WTC11 (cell line): ENCODE measurements around the gene TFAP2B. TPM values are rescaled to one million over a fixed set of nuclear protein-coding genes. Genes with fewer than 3 reads are reported as not detected.

Experiments used
- ATAC-seq: fragments of 200-7000 bp; cut with Tn5 transposase; 2 replicates; pipeline ENCODE4 v1.10.0; 2021; ENCODE audit warnings: mild to moderate bottlenecking, moderate library complexity
- CTCF ChIA-PET: fragments of 300-600 bp; sonication (Branson Sonifier 250); formaldehyde crosslinking; loops from one replicate; lab custom pipeline; 2021; ENCODE audit warnings: antibody characterized with exemption; lab: Charles Lee
- POLR2A ChIA-PET: fragments of 350-600 bp; sonication (Branson Sonifier 250); formaldehyde crosslinking; loops from one replicate; lab custom pipeline; 2021; ENCODE audit warnings: antibody characterized with exemption; lab: Charles Lee
- DNase-seq: peaks from one replicate; pipeline ENCODE4 v3.0.0; 2021; ENCODE audit warnings: low spot score
- H3K27ac Mint-ChIP-seq: 2 replicates; pipeline ENCODE4 v1.8.0; 2021; ENCODE audit warnings: mixed read lengths
- H3K27me3 Mint-ChIP-seq: 2 replicates; pipeline ENCODE4 v1.8.0; 2021; ENCODE audit warnings: low read depth, mild to moderate bottlenecking, moderate library complexity, mixed read lengths
- H3K36me3 Mint-ChIP-seq: 2 replicates; pipeline ENCODE4 v1.8.0; 2021; ENCODE audit warnings: mixed read lengths
- H3K4me1 Mint-ChIP-seq: 2 replicates; pipeline ENCODE4 v1.8.0; 2022; ENCODE audit warnings: mixed read lengths
- H3K4me3 Mint-ChIP-seq: 2 replicates; pipeline ENCODE4 v1.8.0; 2021; ENCODE audit warnings: mild to moderate bottlenecking, moderate library complexity, mixed read lengths
- H3K9me3 Mint-ChIP-seq: 2 replicates; pipeline ENCODE4 v1.8.0; 2021; ENCODE audit warnings: mixed read lengths
- AFF4 ChIP-seq: sonication (generic); formaldehyde crosslinking; IDR thresholded peaks from 2 replicates; pipeline ENCODE4 v1.8.1; 2023; ENCODE audit warnings: mild to moderate bottlenecking, missing genetic modification reagents, borderline replicate concordance
- ELF4 ChIP-seq: sonication (generic); formaldehyde crosslinking; IDR thresholded peaks from 2 replicates; pipeline ENCODE4 v1.8.1; 2022; ENCODE audit warnings: low read depth, mild to moderate bottlenecking, moderate library complexity, missing genetic modification reagents
- ETV6 ChIP-seq: sonication (generic); formaldehyde crosslinking; IDR thresholded peaks from 2 replicates; pipeline ENCODE4 v1.8.1; 2022; ENCODE audit warnings: mild to moderate bottlenecking, missing genetic modification reagents
- FOXP1 ChIP-seq: sonication (generic); formaldehyde crosslinking; IDR thresholded peaks from 2 replicates; pipeline ENCODE4 v1.8.0; 2022; ENCODE audit warnings: missing genetic modification reagents, mild to moderate bottlenecking, moderate library complexity, borderline replicate concordance
- GRHL2 ChIP-seq: fragments of 250-450 bp; sonication (Bioruptor Pico); IDR thresholded peaks from 2 replicates; pipeline ENCODE4 v1.8.0; 2022; ENCODE audit warnings: mild to moderate bottlenecking, moderate library complexity; ENCODE audit not compliant: insufficient replicate concordance, severe bottlenecking
- NFATC4 ChIP-seq: fragments of 250-450 bp; sonication (Bioruptor Pico); IDR thresholded peaks from 2 replicates; pipeline ENCODE4 v1.9.0; 2021; ENCODE audit warnings: mild to moderate bottlenecking
- NR3C1 ChIP-seq: sonication (generic); formaldehyde crosslinking; conservative IDR thresholded peaks from 2 replicates; pipeline ENCODE4 v1.8.1; 2023; ENCODE audit warnings: low read depth, mild to moderate bottlenecking, missing genetic modification reagents
- OVOL2 ChIP-seq: fragments of 250-450 bp; sonication (Bioruptor Pico); IDR thresholded peaks from 2 replicates; pipeline ENCODE4 v1.9.0; 2021; ENCODE audit warnings: mild to moderate bottlenecking, borderline replicate concordance
- SP1 ChIP-seq: sonication (generic); formaldehyde crosslinking; conservative IDR thresholded peaks from 2 replicates; pipeline ENCODE4 v1.8.1; 2022; ENCODE audit warnings: missing genetic modification reagents
- TEAD1 ChIP-seq: sonication (generic); formaldehyde crosslinking; IDR thresholded peaks from 2 replicates; pipeline ENCODE4 v1.8.0; 2022; ENCODE audit warnings: mild to moderate bottlenecking, missing genetic modification reagents
- ZNF263 ChIP-seq: sonication (generic); formaldehyde crosslinking; IDR thresholded peaks from 2 replicates; pipeline ENCODE4 v1.8.1; 2022; ENCODE audit warnings: low read depth, mild to moderate bottlenecking, moderate library complexity, missing genetic modification reagents
- ZNF317 ChIP-seq: sonication (generic); formaldehyde crosslinking; IDR thresholded peaks from 2 replicates; pipeline ENCODE4 v1.8.1; 2023; ENCODE audit warnings: low read depth, mild to moderate bottlenecking, moderate library complexity, missing genetic modification reagents, borderline replicate concordance
- ZNF512 ChIP-seq: sonication (generic); formaldehyde crosslinking; IDR thresholded peaks from 2 replicates; pipeline ENCODE4 v1.8.1; 2022; ENCODE audit warnings: missing genetic modification reagents, borderline replicate concordance
- total RNA-seq: library from RNA; stranded (reverse); gene quantifications from 3 replicates; pipeline ENCODE4 v1.2.3, GENCODE V29; 2021
- TF ChIP-seq, protein P1 (sequence below): sonication (generic); formaldehyde crosslinking; IDR thresholded peaks from 2 replicates; pipeline ENCODE4 v1.8.0; 2022; ENCODE audit warnings: mild to moderate bottlenecking, missing genetic modification reagents
- TF ChIP-seq, protein P2 (sequence below): fragments of 250-450 bp; sonication (Bioruptor Pico); IDR thresholded peaks from 2 replicates; pipeline ENCODE4 v1.9.0; 2021; ENCODE audit warnings: mild to moderate bottlenecking
- TF ChIP-seq, protein P3 (sequence below): sonication (generic); formaldehyde crosslinking; IDR thresholded peaks from 2 replicates; pipeline ENCODE4 v1.8.0; 2022; ENCODE audit warnings: mild to moderate bottlenecking, missing genetic modification reagents

TFAP2B gene
- total RNA-seq, 1 experiment from 2014 or later = not detected

- peaks cover 12% of the 10 kb centered on the region for H3K4me1 Mint-ChIP-seq
- DNase-seq = no peak
- CTCF ChIA-PET = no interaction called here
- POLR2A ChIA-PET = no interaction called here
- ATAC-seq = no peak
- H3K27me3 Mint-ChIP-seq = no peaks in the 10 kb centered on the region
- H3K4me3 Mint-ChIP-seq = no peak overlapping the region
- H3K9me3 Mint-ChIP-seq = no peaks in the 10 kb centered on the region
- H3K36me3 Mint-ChIP-seq = no peaks in the 10 kb centered on the region
- no peak for TF ChIP-seq NR3C1 (CRISPR knock-in tag)
- TF ChIP-seq, all 79 proteins: peak for 0
- no peak overlapping the region for H3K27ac Mint-ChIP-seq
These were observed 54.5 kb downstream of the TFAP2B start for GRCh38 chr6:50873167-50873566.

GRCh38 chr6:50884364-50884763, 65.7 kb downstream of the TFAP2B start:
- TF ChIP-seq TEAD1 (CRISPR knock-in tag) (no peak), FOXP1 (CRISPR knock-in tag) (no peak), OVOL2 (CRISPR knock-in tag) (no peak), NFATC4 (CRISPR knock-in tag) (no peak)
- TF ChIP-seq, all 79 proteins: peak for 0
- Mint-ChIP-seq H3K9me3 (no peaks in the 10 kb centered on the region), H3K27ac (no peak overlapping the region), H3K36me3 (no peaks in the 10 kb centered on the region), H3K4me1 (peaks cover 7% of the 10 kb centered on the region), H3K4me3 (no peak overlapping the region), H3K27me3 (no peaks in the 10 kb centered on the region)
- CTCF ChIA-PET = no interaction called here
- POLR2A ChIA-PET = no interaction called here
- ATAC-seq (no peak), DNase-seq (no peak)

DNA sequence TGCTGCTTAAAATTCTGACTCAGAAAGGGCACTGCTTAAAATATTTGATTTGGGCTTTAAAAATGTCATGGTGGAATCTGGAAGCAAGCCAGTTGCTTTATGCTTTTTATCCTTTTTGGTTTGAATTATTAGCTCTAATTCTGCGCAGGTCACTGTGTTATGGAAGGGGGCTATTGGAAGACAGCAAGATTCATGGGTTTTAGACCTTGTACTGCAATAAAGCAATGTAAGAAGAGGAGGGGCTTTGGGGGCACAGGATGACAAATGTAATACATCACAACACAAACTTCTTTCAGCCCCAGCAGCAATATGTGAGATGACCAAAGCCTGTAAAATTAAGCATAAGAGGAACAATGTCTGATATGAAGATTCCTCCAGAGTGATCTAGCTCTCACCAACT, 68.4 kb downstream of the TFAP2B start:
- no peak overlapping the region for H3K27ac Mint-ChIP-seq
- H3K27me3 Mint-ChIP-seq = no peaks in the 10 kb centered on the region
- ChIA-PET POLR2A (interaction anchor here (0.5 kb wide), 1 partner anchor 265 kb away, joined by 4 read pairs; no protein-coding TSS in a partner anchor), CTCF (no interaction called here)
- H3K4me1 Mint-ChIP-seq = peaks cover 22% of the 10 kb centered on the region
- H3K9me3 Mint-ChIP-seq = no peaks in the 10 kb centered on the region
- DNase-seq (no peak), ATAC-seq (no peak)
- H3K36me3 Mint-ChIP-seq = no peaks in the 10 kb centered on the region
- no peak overlapping the region for H3K4me3 Mint-ChIP-seq
- TF ChIP-seq ZNF512 = no peak
- TF ChIP-seq, protein P1, sequence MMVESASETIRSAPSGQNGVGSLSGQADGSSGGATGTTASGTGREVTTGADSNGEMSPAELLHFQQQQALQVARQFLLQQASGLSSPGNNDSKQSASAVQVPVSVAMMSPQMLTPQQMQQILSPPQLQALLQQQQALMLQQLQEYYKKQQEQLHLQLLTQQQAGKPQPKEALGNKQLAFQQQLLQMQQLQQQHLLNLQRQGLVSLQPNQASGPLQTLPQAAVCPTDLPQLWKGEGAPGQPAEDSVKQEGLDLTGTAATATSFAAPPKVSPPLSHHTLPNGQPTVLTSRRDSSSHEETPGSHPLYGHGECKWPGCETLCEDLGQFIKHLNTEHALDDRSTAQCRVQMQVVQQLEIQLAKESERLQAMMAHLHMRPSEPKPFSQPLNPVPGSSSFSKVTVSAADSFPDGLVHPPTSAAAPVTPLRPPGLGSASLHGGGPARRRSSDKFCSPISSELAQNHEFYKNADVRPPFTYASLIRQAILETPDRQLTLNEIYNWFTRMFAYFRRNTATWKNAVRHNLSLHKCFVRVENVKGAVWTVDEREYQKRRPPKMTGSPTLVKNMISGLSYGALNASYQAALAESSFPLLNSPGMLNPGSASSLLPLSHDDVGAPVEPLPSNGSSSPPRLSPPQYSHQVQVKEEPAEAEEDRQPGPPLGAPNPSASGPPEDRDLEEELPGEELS = no peak
- TF ChIP-seq ETV6 = no peak
- TF ChIP-seq ELF4 (CRISPR knock-in tag) = no peak
- no peak for TF ChIP-seq AFF4 (CRISPR knock-in tag)

- Mint-ChIP-seq H3K27ac (no peak overlapping the region), H3K9me3 (no peaks in the 10 kb centered on the region), H3K4me1 (peaks cover 22% of the 10 kb centered on the region), H3K36me3 (no peaks in the 10 kb centered on the region), H3K4me3 (no peak overlapping the region), H3K27me3 (no peaks in the 10 kb centered on the region)
- ChIA-PET CTCF (no interaction called here), POLR2A (no interaction called here)
- ATAC-seq (no peak), DNase-seq (no peak)
- TF ChIP-seq GRHL2 (CRISPR knock-in tag) = no peak
- TF ChIP-seq, protein P2, sequence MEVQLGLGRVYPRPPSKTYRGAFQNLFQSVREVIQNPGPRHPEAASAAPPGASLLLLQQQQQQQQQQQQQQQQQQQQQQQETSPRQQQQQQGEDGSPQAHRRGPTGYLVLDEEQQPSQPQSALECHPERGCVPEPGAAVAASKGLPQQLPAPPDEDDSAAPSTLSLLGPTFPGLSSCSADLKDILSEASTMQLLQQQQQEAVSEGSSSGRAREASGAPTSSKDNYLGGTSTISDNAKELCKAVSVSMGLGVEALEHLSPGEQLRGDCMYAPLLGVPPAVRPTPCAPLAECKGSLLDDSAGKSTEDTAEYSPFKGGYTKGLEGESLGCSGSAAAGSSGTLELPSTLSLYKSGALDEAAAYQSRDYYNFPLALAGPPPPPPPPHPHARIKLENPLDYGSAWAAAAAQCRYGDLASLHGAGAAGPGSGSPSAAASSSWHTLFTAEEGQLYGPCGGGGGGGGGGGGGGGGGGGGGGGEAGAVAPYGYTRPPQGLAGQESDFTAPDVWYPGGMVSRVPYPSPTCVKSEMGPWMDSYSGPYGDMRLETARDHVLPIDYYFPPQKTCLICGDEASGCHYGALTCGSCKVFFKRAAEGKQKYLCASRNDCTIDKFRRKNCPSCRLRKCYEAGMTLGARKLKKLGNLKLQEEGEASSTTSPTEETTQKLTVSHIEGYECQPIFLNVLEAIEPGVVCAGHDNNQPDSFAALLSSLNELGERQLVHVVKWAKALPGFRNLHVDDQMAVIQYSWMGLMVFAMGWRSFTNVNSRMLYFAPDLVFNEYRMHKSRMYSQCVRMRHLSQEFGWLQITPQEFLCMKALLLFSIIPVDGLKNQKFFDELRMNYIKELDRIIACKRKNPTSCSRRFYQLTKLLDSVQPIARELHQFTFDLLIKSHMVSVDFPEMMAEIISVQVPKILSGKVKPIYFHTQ (CRISPR knock-in tag) = no peak
- TF ChIP-seq SP1 (CRISPR knock-in tag) = no peak
- TF ChIP-seq, protein P3, sequence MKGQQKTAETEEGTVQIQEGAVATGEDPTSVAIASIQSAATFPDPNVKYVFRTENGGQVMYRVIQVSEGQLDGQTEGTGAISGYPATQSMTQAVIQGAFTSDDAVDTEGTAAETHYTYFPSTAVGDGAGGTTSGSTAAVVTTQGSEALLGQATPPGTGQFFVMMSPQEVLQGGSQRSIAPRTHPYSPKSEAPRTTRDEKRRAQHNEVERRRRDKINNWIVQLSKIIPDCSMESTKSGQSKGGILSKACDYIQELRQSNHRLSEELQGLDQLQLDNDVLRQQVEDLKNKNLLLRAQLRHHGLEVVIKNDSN = no peak
- no peak for TF ChIP-seq ZNF263 (CRISPR knock-in tag)
- no peak for TF ChIP-seq ZNF317 (CRISPR knock-in tag)
These were observed 70.8 kb downstream of the TFAP2B start for GRCh38 chr6:50889497-50889896.
